ENCODE data around the gene WBP2. TPM values are rescaled to one million over a fixed set of nuclear protein-coding genes. Genes with fewer than 3 reads are reported as not detected.

WBP2 gene
- total and polyA plus RNA-seq, 2 of the 8 experiments (the other 6 are each of a cell fraction or from before 2014, with no cell fraction given) = 48.2 to 71.2 TPM

DNA sequence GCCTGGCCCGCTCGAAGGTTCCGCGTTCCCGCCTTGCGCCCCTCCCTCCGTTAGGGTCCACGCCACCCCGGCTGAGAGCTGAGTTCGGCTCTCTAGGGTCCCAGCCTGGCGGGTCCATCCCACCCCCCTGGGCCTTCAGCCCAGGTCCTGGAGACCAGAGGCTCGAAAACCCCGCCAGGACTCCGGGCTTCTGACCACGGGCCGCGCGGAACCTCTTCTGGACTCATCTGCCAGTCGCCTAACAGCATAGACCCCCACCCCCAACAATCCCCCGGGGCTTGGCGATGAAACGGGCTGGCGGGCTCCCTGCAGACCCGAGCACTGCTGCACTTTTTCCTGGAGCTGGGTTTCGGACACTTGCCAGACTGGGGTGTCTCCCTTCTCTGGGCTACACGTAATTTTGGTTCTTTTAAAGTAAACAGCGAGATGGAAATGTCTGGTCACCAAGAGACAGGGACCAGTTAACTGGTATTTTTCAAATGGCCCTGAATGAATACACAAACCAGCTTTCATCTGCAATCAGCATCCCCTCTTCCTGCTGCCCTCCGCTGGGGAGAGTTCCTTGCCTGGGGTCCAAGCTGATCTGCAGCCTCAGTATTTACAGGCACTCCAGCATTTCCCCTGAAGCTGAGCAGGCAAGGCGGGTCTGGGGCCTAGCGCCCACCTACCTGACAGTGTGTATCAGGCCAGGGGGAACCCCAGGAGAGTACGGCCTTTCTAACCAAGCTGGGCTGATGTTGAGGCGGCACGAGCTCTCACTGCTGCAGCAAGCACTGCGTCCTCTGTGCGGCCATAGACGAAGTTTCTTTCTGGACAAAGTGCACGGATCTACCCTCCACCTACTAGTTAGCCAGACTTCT lies 42.3 kb upstream of the WBP2 start:
- FAIRE-seq (no peak), DNase-seq (ENCODE audit: low read depth in 1 of 2, low spot score in 2 of 2) (no peak)
- peaks cover 2 to 11% of the 10 kb centered on the region in 2 experiments for H4K20me1 ChIP-seq (replicated peaks in 1 of 2; ENCODE audit: control insufficient read depth in 1 of 2, insufficient read depth in 2 of 2, low read length in 2 of 2)
- H3K4me3 ChIP-seq (ENCODE audit: extremely low read depth in 1 of 4, insufficient read depth in 2 of 4, low read depth in 3 of 4, low read length in 4 of 4) = peak overlapping the region; percentile 58 to 96 (median 80)
- peaks cover 3% of the 10 kb centered on the region; the same call in 1 of the 2 replicates for H3K79me1 ChIP-seq (ENCODE audit: low read depth, low read length)
- H2AFZ ChIP-seq (ENCODE audit: low read length) = no peak overlapping the region
- H2BK20ac ChIP-seq (ENCODE audit: low read length) = no peak overlapping the region
- H3K14ac ChIP-seq (ENCODE audit: insufficient read length) = no peak overlapping the region
- no peak overlapping the region for H3K23ac ChIP-seq (ENCODE audit: insufficient read length)
- ChIA-PET CTCF (ENCODE audit: partially characterized antibody) (interaction anchor here (0.9 to 51.3 kb wide), 15 partner anchors 9 to 114 kb away, joined by 3 to 885 read pairs (median 5); partner anchors contain the start of gene CDK3), POLR2A (ENCODE audit: partially characterized antibody) (interaction anchor here (0.6 to 12.1 kb wide), 21 partner anchors 7 to 184 kb away, joined by 3 to 143 read pairs (median 5); partner anchors contain the start of genes CDK3, FBF1, MRPL38 and TRIM47)
- peak overlapping the region; percentile 73 for H4K5ac ChIP-seq (ENCODE audit: insufficient read length, low read depth, low read length)
- H3K4me2 ChIP-seq (ENCODE audit: insufficient read depth in 1 of 2, low read depth in 2 of 2, low read length in 2 of 2) = peak overlapping the region; percentile 56 to 95
- no peaks in the 10 kb centered on the region for H3K27me3 ChIP-seq (replicated peaks in 1 of 4; ENCODE audit: control insufficient read depth in 3 of 4, extremely low read depth in 1 of 4, insufficient read depth in 3 of 4, low read length in 3 of 4)
- no peak overlapping the region for H3K4ac ChIP-seq (replicated peaks; ENCODE audit: insufficient read length, low read depth, low read length)
- H3K79me2 ChIP-seq (ENCODE audit: control insufficient read depth in 1 of 2, insufficient read depth in 2 of 2, low read length in 2 of 2) = peaks cover 0 to 18% of the 10 kb centered on the region in 2 experiments; a peak in 1 of 4 replicates
- H2AK5ac ChIP-seq (ENCODE audit: low read depth, low read length) = no peak overlapping the region
- H3K23me2 ChIP-seq (ENCODE audit: low read depth, low read length) = peaks cover 8% of the 10 kb centered on the region
- peak overlapping the region in 2 of 4 experiments; percentile 45 to 91; a peak in 2 of 7 replicates for H3K9ac ChIP-seq (replicated peaks in 1 of 4; ENCODE audit: extremely low read depth in 1 of 4, low read depth in 3 of 4, low read length in 3 of 4)
- peak overlapping the region; percentile 55 for H3K56ac ChIP-seq (replicated peaks; ENCODE audit: insufficient read length, low read depth, low read length)
- 0 out of 2 replicates have a peak overlapping the region, but pooled peaks have one; percentile 17 for H2BK12ac ChIP-seq (ENCODE audit: low read depth, low read length)
- no peak overlapping the region for H2BK15ac ChIP-seq (ENCODE audit: low read length)
- H3K9me3 ChIP-seq (ENCODE audit: insufficient read depth in 2 of 2, low read depth in 1 of 2, low read length in 1 of 2) = no peaks in the 10 kb centered on the region
- no peak overlapping the region for H3K18ac ChIP-seq (ENCODE audit: extremely low read depth, low read length)
- H3K36me3 ChIP-seq (ENCODE audit: control insufficient read depth in 2 of 4, insufficient read depth in 4 of 4, low read length in 3 of 4) = peaks cover 5 to 35% (median 23%) of the 10 kb centered on the region in 4 experiments; a peak in 7 of 8 replicates
- H4K91ac ChIP-seq (replicated peaks; ENCODE audit: insufficient read length, low read length) = peak overlapping the region; percentile 62
- peaks cover 4 to 25% (median 13%) of the 10 kb centered on the region in 4 experiments for H3K4me1 ChIP-seq (replicated peaks in 1 of 4; ENCODE audit: control insufficient read depth in 3 of 4, insufficient read depth in 4 of 4, low read length in 3 of 4)
- H2BK5ac ChIP-seq (ENCODE audit: low read depth, low read length) = no peak overlapping the region; the same call in 1 of the 2 replicates
- 0 out of 2 replicates have a peak overlapping the region, but pooled peaks have one; percentile 38 for H3K27ac ChIP-seq (ENCODE audit: low read depth, low read length)
- no peak overlapping the region for H2BK120ac ChIP-seq (replicated peaks; ENCODE audit: low read depth, low read length)
- 51% methylated on average over 32 of the region's 37 CpGs; no CpG with 5 or more reads in 1 of the 2 experiments for WGBS, 2 experiments (ENCODE audit: extremely low coverage in 1 of 2, insufficient coverage in 1 of 2, insufficient read length in 1 of 2, insufficient replicate concordance in 2 of 2, low coverage in 1 of 2, low lambda C conversion rate in 2 of 2, missing lambda C conversion rate in 1 of 2)
- H4K8ac ChIP-seq (ENCODE audit: extremely low read depth, insufficient read depth, low read length) = peak overlapping the region; percentile 86
- TF ChIP-seq CBX5 (IDR thresholded peaks at IDR 0.05; ENCODE audit: low read depth, low read length) (no peak), BCL11A (IDR thresholded peaks at IDR 0.05; ENCODE audit: low read depth in 2 of 2, low read length in 2 of 2) (no peak), BACH1 (IDR thresholded peaks at IDR 0.05; ENCODE audit: low read length) (no peak), KDM4A (IDR thresholded peaks at IDR 0.05; ENCODE audit: low read depth, low read length, severe bottlenecking) (no peak)
- TF ChIP-seq, protein P1, sequence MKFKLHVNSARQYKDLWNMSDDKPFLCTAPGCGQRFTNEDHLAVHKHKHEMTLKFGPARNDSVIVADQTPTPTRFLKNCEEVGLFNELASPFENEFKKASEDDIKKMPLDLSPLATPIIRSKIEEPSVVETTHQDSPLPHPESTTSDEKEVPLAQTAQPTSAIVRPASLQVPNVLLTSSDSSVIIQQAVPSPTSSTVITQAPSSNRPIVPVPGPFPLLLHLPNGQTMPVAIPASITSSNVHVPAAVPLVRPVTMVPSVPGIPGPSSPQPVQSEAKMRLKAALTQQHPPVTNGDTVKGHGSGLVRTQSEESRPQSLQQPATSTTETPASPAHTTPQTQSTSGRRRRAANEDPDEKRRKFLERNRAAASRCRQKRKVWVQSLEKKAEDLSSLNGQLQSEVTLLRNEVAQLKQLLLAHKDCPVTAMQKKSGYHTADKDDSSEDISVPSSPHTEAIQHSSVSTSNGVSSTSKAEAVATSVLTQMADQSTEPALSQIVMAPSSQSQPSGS (IDR thresholded peaks at IDR 0.05; ENCODE audit: low read length) = 0 out of 2 replicates have a peak, but pooled peaks have one; percentile 12
- TF ChIP-seq, protein P2, sequence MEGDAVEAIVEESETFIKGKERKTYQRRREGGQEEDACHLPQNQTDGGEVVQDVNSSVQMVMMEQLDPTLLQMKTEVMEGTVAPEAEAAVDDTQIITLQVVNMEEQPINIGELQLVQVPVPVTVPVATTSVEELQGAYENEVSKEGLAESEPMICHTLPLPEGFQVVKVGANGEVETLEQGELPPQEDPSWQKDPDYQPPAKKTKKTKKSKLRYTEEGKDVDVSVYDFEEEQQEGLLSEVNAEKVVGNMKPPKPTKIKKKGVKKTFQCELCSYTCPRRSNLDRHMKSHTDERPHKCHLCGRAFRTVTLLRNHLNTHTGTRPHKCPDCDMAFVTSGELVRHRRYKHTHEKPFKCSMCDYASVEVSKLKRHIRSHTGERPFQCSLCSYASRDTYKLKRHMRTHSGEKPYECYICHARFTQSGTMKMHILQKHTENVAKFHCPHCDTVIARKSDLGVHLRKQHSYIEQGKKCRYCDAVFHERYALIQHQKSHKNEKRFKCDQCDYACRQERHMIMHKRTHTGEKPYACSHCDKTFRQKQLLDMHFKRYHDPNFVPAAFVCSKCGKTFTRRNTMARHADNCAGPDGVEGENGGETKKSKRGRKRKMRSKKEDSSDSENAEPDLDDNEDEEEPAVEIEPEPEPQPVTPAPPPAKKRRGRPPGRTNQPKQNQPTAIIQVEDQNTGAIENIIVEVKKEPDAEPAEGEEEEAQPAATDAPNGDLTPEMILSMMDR (IDR thresholded peaks at IDR 0.05; ENCODE audit: control extremely low read depth in 1 of 3, insufficient read depth in 1 of 3, low read depth in 1 of 3, low read length in 3 of 3) = no peak
